Panc1 (cell line): Measurements from ENCODE around the gene SULT6B1.

Experiments used
- POLR2AphosphoS5 ChIP-seq: IDR thresholded peaks from 2 replicates; pipeline ENCODE4 v1.6.1; 2012; ENCODE audit warnings: mild to moderate bottlenecking, low read depth, low read length, moderate library complexity
- TF ChIP-seq, protein P1 (sequence below): fragments of 450-650 bp; IDR thresholded peaks from 2 replicates; pipeline ENCODE4 v1.5.1; 2017; ENCODE audit warnings: mild to moderate bottlenecking

DNA sequence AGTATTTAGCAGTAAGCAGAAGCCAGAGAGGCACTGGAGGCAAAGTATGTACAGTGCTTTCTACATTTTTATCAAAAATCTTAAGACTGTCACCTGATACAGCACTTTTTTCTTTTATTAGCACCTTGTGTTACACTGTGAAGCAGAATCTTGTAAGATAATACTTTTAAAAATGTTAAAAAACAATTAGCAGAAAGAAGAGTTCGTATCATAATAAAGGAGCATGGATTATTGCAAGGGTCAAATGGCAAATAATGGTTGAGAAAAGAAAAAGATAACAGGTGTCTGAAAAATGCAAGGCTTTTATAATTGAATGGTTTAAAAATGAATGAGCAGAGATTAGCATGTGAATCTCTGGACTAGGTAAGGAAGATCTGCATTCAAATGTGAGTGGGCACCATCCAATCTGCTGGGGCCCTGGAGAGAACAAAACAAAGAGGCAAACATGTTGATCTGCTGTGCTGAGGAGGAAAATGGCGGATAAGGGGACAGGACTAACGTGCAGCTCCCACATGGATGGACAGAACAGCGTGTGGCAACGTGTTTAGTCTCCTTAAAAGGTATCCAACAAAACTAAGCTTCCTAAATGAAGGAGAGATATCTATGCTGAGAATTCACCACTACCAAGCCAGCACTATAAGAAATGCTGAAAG is 17.3 kb upstream of the SULT6B1 start:
- TF ChIP-seq, protein P1, sequence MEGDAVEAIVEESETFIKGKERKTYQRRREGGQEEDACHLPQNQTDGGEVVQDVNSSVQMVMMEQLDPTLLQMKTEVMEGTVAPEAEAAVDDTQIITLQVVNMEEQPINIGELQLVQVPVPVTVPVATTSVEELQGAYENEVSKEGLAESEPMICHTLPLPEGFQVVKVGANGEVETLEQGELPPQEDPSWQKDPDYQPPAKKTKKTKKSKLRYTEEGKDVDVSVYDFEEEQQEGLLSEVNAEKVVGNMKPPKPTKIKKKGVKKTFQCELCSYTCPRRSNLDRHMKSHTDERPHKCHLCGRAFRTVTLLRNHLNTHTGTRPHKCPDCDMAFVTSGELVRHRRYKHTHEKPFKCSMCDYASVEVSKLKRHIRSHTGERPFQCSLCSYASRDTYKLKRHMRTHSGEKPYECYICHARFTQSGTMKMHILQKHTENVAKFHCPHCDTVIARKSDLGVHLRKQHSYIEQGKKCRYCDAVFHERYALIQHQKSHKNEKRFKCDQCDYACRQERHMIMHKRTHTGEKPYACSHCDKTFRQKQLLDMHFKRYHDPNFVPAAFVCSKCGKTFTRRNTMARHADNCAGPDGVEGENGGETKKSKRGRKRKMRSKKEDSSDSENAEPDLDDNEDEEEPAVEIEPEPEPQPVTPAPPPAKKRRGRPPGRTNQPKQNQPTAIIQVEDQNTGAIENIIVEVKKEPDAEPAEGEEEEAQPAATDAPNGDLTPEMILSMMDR: no peak
- TF ChIP-seq POLR2AphosphoS5: no peak
